Spleen (tissue), 7 donors: Measurements from ENCODE around the gene SLIT3.

ENCODE experiments used
- CTCF ChIP-seq, 11 experiments: fragments of 200-600 bp in 7 of 11; fragments of 450-650 bp in 4 of 11; sonication (generic) in 4 of 11; IDR thresholded peaks in 8 of 11; conservative IDR thresholded peaks in 3 of 11; 1 replicate in 7 of 11; 2 replicates in 4 of 11; pipeline versions ENCODE4 v1.4.0 to v1.8.0; 2016 to 2021; ENCODE audit warnings: antibody characterized with exemption in 11 of 11, inconsistent platforms in 4 of 11, mild to moderate bottlenecking in 1 of 11
- POLR2A ChIP-seq, 3 donors: fragments of 450-650 bp; IDR thresholded peaks; one replicate each; pipeline ENCODE4 v1.5.1; 2017; ENCODE audit warnings: antibody characterized with exemption in 3 of 3, mild to moderate bottlenecking in 1 of 3
- POLR2AphosphoS5 ChIP-seq, 3 donors: sonication (generic); formaldehyde crosslinking; IDR thresholded peaks; one replicate each; pipeline ENCODE4 v1.5.1; 2017; ENCODE audit warnings: antibody characterized with exemption in 3 of 3
- donor health status: DM: no; HTN: no; CAD: no; lungs with moderate emphysema.
- donor health status: DM: no; HTN: no; CAD: no.
- donor health status: DM: no; HTN: no; CAD: no.

DNA sequence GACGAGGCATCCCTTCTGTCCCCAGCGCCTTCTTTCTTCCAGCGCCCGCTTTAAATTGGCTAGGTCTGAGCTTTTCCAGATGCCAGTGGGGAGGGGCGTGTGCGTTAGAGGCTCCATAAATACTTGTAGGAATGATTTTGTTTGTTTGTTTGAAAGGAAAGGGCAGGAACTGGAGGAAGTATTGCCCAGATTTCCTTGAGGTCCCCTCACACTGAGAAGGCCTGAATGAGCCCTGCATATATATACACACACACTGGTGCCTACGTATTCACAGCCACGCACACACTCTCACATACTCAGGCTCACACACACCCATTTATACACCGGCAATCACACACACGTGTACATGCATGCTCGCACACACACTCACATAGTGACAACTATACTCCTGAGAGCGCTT lies 1.0 kb upstream of the SLIT3 start:
- TF ChIP-seq CTCF (IDR thresholded peaks at IDR 0.05 in 8 of 11, conservative IDR thresholded peaks at IDR 0.05 in 3 of 11), result no peak
- no peak for TF ChIP-seq POLR2A (IDR thresholded peaks at IDR 0.05)
- no peak for TF ChIP-seq POLR2AphosphoS5 (IDR thresholded peaks at IDR 0.05)
